SU-DHL-6 (cell line): ENCODE data around the gene METTL13.

Experiments
- EZH2phosphoT487 ChIP-seq: fragments of 200-600 bp; sonication (generic), shearing (Covaris generic); conservative IDR thresholded peaks from 2 replicates; pipeline ENCODE4 v1.6.1; 2018; ENCODE audit warnings: mild to moderate bottlenecking, antibody characterized with exemption, low read length, moderate library complexity, mixed read lengths
- TF ChIP-seq, protein P1 (sequence below): fragments of 200-600 bp; sonication (generic); IDR thresholded peaks from one replicate; pipeline ENCODE4 v1.5.1; 2017; ENCODE audit warnings: antibody characterized with exemption, mild to moderate bottlenecking, low read length, moderate library complexity; ENCODE audit not compliant: insufficient read depth, poor library complexity, severe bottlenecking

DNA sequence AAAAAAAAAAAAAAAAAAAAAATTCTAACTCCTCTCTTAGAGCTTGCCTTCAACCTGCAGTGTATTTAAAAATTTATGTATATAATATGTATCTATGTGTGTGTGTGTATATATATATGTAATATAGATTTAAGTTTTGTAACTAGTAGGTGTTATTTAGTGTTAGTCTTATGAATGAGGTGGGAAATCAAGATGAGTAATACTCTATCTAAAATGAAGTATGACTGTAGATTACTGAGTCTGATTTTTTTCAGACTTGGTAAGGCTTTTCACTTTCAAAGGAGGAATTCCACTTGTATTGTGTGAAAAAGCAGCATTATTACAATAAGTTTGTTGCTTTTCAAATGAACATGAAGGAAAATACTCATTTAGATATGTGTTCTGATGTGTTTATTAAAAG is 54.4 kb downstream of the METTL13 start:
- TF ChIP-seq, protein P1, sequence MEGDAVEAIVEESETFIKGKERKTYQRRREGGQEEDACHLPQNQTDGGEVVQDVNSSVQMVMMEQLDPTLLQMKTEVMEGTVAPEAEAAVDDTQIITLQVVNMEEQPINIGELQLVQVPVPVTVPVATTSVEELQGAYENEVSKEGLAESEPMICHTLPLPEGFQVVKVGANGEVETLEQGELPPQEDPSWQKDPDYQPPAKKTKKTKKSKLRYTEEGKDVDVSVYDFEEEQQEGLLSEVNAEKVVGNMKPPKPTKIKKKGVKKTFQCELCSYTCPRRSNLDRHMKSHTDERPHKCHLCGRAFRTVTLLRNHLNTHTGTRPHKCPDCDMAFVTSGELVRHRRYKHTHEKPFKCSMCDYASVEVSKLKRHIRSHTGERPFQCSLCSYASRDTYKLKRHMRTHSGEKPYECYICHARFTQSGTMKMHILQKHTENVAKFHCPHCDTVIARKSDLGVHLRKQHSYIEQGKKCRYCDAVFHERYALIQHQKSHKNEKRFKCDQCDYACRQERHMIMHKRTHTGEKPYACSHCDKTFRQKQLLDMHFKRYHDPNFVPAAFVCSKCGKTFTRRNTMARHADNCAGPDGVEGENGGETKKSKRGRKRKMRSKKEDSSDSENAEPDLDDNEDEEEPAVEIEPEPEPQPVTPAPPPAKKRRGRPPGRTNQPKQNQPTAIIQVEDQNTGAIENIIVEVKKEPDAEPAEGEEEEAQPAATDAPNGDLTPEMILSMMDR, result no peak
- TF ChIP-seq EZH2phosphoT487, result no peak
